Measurements from ENCODE around the gene IL9.

DNA sequence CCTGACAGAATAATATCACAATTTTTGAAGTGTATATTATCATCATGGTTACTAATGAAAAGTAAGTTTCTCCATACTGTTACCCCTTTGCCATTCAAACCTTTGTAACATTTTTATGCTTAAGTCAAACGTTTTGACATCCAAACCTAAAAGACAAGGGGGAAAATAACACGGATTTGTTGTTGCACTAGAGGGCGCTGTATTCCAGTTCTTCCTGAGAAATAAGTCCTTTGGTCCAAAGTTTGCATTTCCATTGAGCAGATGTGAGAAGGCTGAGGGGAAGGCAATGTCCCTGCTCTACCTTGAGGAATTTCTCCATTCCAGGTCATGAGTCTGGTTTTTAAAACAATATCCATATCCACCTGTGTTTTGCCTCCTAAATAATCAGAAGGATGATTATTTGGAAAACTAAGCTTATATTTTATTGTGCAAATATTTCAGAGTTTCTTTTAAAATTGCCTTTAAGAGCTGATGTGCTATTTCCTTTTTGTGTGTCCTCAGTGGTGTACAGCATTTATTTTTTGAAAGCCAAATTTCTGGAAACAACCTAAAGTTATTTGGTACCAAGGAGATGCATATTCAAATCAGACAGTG is 49.4 kb upstream of the IL9 start:
- TF ChIP-seq EP300 (IDR thresholded peaks at IDR 0.05; ENCODE audit: borderline replicate concordance) = no peak
- TF ChIP-seq NFIC (IDR thresholded peaks at IDR 0.05) = no peak
- no peak for TF ChIP-seq ZBTB7A (IDR thresholded peaks at IDR 0.05; ENCODE audit: low read depth)
- TF ChIP-seq, protein P1, sequence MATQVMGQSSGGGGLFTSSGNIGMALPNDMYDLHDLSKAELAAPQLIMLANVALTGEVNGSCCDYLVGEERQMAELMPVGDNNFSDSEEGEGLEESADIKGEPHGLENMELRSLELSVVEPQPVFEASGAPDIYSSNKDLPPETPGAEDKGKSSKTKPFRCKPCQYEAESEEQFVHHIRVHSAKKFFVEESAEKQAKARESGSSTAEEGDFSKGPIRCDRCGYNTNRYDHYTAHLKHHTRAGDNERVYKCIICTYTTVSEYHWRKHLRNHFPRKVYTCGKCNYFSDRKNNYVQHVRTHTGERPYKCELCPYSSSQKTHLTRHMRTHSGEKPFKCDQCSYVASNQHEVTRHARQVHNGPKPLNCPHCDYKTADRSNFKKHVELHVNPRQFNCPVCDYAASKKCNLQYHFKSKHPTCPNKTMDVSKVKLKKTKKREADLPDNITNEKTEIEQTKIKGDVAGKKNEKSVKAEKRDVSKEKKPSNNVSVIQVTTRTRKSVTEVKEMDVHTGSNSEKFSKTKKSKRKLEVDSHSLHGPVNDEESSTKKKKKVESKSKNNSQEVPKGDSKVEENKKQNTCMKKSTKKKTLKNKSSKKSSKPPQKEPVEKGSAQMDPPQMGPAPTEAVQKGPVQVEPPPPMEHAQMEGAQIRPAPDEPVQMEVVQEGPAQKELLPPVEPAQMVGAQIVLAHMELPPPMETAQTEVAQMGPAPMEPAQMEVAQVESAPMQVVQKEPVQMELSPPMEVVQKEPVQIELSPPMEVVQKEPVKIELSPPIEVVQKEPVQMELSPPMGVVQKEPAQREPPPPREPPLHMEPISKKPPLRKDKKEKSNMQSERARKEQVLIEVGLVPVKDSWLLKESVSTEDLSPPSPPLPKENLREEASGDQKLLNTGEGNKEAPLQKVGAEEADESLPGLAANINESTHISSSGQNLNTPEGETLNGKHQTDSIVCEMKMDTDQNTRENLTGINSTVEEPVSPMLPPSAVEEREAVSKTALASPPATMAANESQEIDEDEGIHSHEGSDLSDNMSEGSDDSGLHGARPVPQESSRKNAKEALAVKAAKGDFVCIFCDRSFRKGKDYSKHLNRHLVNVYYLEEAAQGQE (IDR thresholded peaks at IDR 0.05; ENCODE audit: low read depth) = no peak
- no peak for TF ChIP-seq CEBPB (IDR thresholded peaks at IDR 0.05)
- no peak for TF ChIP-seq YY1 (IDR thresholded peaks at IDR 0.05; ENCODE audit: low read depth)
- TF ChIP-seq USF1 (IDR thresholded peaks at IDR 0.05) = no peak
- TF ChIP-seq TEAD4 (IDR thresholded peaks at IDR 0.05) = no peak
- no peak for TF ChIP-seq TAF1 (IDR thresholded peaks at IDR 0.05; ENCODE audit: low read depth)
- no peak for TF ChIP-seq EGR1 (IDR thresholded peaks at IDR 0.05)
- TF ChIP-seq TCF12 (IDR thresholded peaks at IDR 0.05; ENCODE audit: low read depth) = no peak
- TF ChIP-seq, protein P2, sequence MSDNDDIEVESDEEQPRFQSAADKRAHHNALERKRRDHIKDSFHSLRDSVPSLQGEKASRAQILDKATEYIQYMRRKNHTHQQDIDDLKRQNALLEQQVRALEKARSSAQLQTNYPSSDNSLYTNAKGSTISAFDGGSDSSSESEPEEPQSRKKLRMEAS (IDR thresholded peaks at IDR 0.05) = no peak

Data from Ishikawa (cell line).